Keratinocyte (primary cell): ENCODE measurements around the gene SARS2. TPM values are rescaled to one million over a fixed set of nuclear protein-coding genes. Genes with fewer than 3 reads are reported as not detected.

Experiments
- DNase-seq: peaks from one replicate; pipeline ENCODE4 v3.0.0-alpha.2; 2011; ENCODE audit warnings: low read depth, missing footprints, low spot score
- FAIRE-seq: peaks from 2 replicates; lab custom pipeline; 2011; peaks lifted over from hg19 to GRCh38; lab: Jason Lieb, UNC
- H2AFZ ChIP-seq: 2 replicates; pipeline ENCODE4 v1.6.0; 2012; ENCODE audit warnings: low read length, control low read depth, inconsistent platforms; ENCODE audit not compliant: control insufficient read depth
- H3K27ac ChIP-seq: 2 replicates; pipeline ENCODE4 v1.5.1; 2011; ENCODE audit warnings: low read length; ENCODE audit not compliant: control insufficient read depth, insufficient read depth
- H3K27me3 ChIP-seq: 3 replicates; pipeline ENCODE4 v1.6.0; 2011; ENCODE audit warnings: low read length; ENCODE audit not compliant: control insufficient read depth, insufficient read depth; ENCODE audit errors: extremely low read depth
- H3K36me3 ChIP-seq, 2 experiments: 2 replicates in 1 of 2; 3 replicates in 1 of 2; pipeline ENCODE4 v1.5.1; 2011; ENCODE audit warnings: low read length in 2 of 2, mild to moderate bottlenecking in 1 of 2; ENCODE audit not compliant: control insufficient read depth in 2 of 2, insufficient read depth in 2 of 2; ENCODE audit errors: extremely low read depth in 1 of 2
- H3K4me1 ChIP-seq: 3 replicates; pipeline ENCODE4 v1.5.1; 2011; ENCODE audit warnings: low read length; ENCODE audit not compliant: control insufficient read depth, insufficient read depth; ENCODE audit errors: extremely low read depth
- H3K4me2 ChIP-seq: 3 replicates; pipeline ENCODE4 v1.6.0; 2011; ENCODE audit warnings: low read depth, low read length; ENCODE audit not compliant: control insufficient read depth, insufficient read depth; ENCODE audit errors: extremely low read depth
- H3K4me3 ChIP-seq, 3 experiments: fragments of 200-600 bp in 1 of 3; sonication (generic) in 1 of 3; 2 replicates in 2 of 3; 3 replicates in 1 of 3; pipeline ENCODE4 v1.5.1; 2011 to 2016; ENCODE audit warnings: low read length in 3 of 3, mild to moderate bottlenecking in 3 of 3, control low read depth in 2 of 3, inconsistent platforms in 1 of 3, low read depth in 1 of 3, mixed read lengths in 1 of 3, mixed run types in 1 of 3, moderate library complexity in 1 of 3; ENCODE audit not compliant: control insufficient read depth in 2 of 3, insufficient read depth in 2 of 3; ENCODE audit errors: extremely low read depth in 1 of 3
- H3K79me2 ChIP-seq: 2 replicates; pipeline ENCODE4 v1.6.0; 2012; ENCODE audit warnings: low read length; ENCODE audit not compliant: control insufficient read depth, insufficient read depth
- H3K9ac ChIP-seq: 3 replicates; pipeline ENCODE4 v1.6.0; 2011; ENCODE audit warnings: low read length; ENCODE audit not compliant: control insufficient read depth, insufficient read depth; ENCODE audit errors: extremely low read depth
- H3K9me1 ChIP-seq: 3 replicates; pipeline ENCODE4 v1.6.0; 2011; ENCODE audit warnings: low read length; ENCODE audit not compliant: control insufficient read depth, insufficient read depth; ENCODE audit errors: extremely low read depth
- H3K9me3 ChIP-seq: 2 replicates; pipeline ENCODE4 v1.5.1; 2012; ENCODE audit warnings: low read depth, low read length; ENCODE audit not compliant: control insufficient read depth
- H4K20me1 ChIP-seq: 3 replicates; pipeline ENCODE4 v1.6.0; 2011; ENCODE audit warnings: low read length; ENCODE audit not compliant: control insufficient read depth, insufficient read depth; ENCODE audit errors: extremely low read depth
- EZH2 ChIP-seq: IDR thresholded peaks from one replicate; pipeline ENCODE4 v1.6.1; 2012; ENCODE audit warnings: inconsistent platforms, mild to moderate bottlenecking, low read length, moderate library complexity
- dilution Hi-C: fragments of 300-500 bp; cut with MboI; formaldehyde crosslinking; loops from one replicate; pipeline ENCODE4 v1.7.0; 2020; ENCODE audit warnings: low sequenced_read_pairs; ENCODE audit not compliant: extremely low pct_ligation_motif_present
- polyA plus RNA-seq, 5 experiments: library from polyadenylated mRNA; depleted of rRNA in 3 of 5; stranded (reverse) in 3 of 5; stranded (forward) in 1 of 5; unstranded in 1 of 5; fragments of >200 nt; gene quantifications; 1 replicate in 1 of 5; 2 replicates in 3 of 5; 3 replicates in 1 of 5; pipeline versions ENCODE4 v1.2.1 to v1.2.3, GENCODE V29; 2011 to 2012; ENCODE audit warnings: missing spikeins in 2 of 5, low read depth in 1 of 5, low replicate concordance in 1 of 5
- TF ChIP-seq, protein P1 (sequence below), 3 experiments: IDR thresholded peaks in 1 of 3; conservative IDR thresholded peaks in 1 of 3; optimal IDR thresholded peaks in 1 of 3; 2 replicates in 2 of 3; 3 replicates in 1 of 3; pipeline versions ENCODE3 to v1.5.1; 2011; ENCODE audit warnings: low read length in 3 of 3, mild to moderate bottlenecking in 3 of 3, moderate library complexity in 2 of 3, control low read depth in 1 of 3, inconsistent platforms in 1 of 3; ENCODE audit not compliant: insufficient read depth in 2 of 3; ENCODE audit errors: extremely low read depth in 1 of 3

The SARS2 gene
- polyA plus RNA-seq, 1 donor (not counting 4 experiments of a cell fraction or from before 2014, with no cell fraction given), result 13.9 TPM

DNA sequence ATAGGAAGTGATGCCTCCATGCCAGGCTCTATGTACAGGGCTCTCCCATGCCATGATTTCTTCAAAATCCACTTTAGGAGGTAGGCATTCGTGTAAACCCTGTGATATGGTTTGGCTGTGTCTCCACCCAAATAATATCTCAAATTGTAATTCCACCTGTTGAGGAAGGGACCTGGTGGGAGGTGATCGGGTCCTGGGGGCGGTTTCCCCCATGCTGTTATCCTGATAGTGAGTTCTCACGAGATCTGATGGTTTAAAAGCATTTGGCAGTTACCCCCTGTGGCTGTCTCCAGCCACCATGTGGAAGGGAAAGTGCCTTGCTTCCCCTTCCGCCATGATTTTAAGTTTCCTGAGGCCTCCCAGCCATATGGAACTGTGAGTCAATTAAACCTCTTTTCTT lies 8.1 kb downstream of the SARS2 start:
- Histone ChIP-seq H3K9me3 (no peaks in the 10 kb centered on the region), H3K9ac (no peak overlapping the region), H3K4me2 (no peak overlapping the region), H4K20me1 (no peaks in the 10 kb centered on the region), H3K4me1 (no peaks in the 10 kb centered on the region), H3K36me3 (peaks cover 15 to 21% of the 10 kb centered on the region in 2 experiments), H3K27me3 (no peaks in the 10 kb centered on the region), H3K4me3 (no peak overlapping the region), H3K9me1 (no peaks in the 10 kb centered on the region), H3K79me2 (no peaks in the 10 kb centered on the region), H2AFZ (no peak overlapping the region), H3K27ac (no peak overlapping the region)
- dilution Hi-C loops, result no loop called here
- FAIRE-seq (no peak), DNase-seq (no peak)
- no peak for TF ChIP-seq EZH2
- TF ChIP-seq, protein P1, sequence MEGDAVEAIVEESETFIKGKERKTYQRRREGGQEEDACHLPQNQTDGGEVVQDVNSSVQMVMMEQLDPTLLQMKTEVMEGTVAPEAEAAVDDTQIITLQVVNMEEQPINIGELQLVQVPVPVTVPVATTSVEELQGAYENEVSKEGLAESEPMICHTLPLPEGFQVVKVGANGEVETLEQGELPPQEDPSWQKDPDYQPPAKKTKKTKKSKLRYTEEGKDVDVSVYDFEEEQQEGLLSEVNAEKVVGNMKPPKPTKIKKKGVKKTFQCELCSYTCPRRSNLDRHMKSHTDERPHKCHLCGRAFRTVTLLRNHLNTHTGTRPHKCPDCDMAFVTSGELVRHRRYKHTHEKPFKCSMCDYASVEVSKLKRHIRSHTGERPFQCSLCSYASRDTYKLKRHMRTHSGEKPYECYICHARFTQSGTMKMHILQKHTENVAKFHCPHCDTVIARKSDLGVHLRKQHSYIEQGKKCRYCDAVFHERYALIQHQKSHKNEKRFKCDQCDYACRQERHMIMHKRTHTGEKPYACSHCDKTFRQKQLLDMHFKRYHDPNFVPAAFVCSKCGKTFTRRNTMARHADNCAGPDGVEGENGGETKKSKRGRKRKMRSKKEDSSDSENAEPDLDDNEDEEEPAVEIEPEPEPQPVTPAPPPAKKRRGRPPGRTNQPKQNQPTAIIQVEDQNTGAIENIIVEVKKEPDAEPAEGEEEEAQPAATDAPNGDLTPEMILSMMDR (optimal IDR thresholded peaks at IDR 0.05 in 1 of 3, IDR thresholded peaks at IDR 0.05 in 1 of 3, conservative IDR thresholded peaks at IDR 0.05 in 1 of 3; ENCODE audit: extremely low read depth in 1 of 3, insufficient read depth in 2 of 3, low read length in 3 of 3), result no peak

DNA sequence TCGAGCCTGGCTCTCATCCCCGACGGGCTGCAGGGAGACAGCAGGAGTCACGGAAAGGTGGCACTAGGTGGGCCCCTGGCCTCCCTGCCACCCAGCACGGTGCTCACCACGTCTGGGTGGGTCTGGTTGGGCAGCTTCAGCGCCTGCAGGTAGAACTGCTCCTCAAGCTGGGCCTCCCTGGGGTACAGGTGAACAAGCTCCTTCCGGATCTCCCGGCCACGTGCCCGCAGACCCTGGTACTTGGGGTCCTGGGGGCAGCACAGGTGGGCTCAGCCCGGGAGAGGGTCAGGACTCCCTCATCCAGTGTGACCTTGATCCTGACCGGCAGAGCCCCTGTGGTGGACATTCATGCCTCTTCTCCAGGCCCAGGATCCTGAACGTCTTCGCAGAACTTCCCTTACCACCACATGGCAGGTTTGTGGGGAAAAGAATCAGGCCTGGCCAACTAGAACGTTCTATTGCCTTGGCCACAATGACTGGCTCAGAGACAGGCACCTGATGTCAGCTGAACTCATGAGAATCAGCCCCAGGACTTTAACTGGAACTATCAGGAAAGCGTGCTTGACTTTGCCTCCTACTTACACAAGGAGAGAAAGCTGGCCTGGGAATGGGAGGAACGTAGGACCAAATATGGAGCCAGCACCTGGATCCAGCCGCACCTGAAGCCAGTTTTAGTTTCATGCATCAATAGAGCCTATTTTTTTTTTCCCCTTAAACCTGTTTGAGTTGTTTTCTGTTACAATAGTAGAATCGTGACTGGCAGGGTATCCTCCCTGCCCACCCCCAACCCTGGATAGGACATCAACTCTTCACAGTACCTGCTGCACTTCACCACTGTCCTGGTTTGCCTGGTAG lies 8.9 kb downstream of the SARS2 start:
- Histone ChIP-seq H2AFZ (no peak overlapping the region), H3K79me2 (no peaks in the 10 kb centered on the region), H3K4me2 (no peak overlapping the region), H3K27me3 (no peaks in the 10 kb centered on the region), H3K4me1 (no peaks in the 10 kb centered on the region), H4K20me1 (no peaks in the 10 kb centered on the region), H3K9me3 (no peaks in the 10 kb centered on the region), H3K27ac (no peak overlapping the region), H3K36me3 (peaks cover 15 to 21% of the 10 kb centered on the region in 2 experiments), H3K9ac (no peak overlapping the region), H3K4me3 (no peak overlapping the region), H3K9me1 (no peaks in the 10 kb centered on the region)
- TF ChIP-seq, protein P1 (optimal IDR thresholded peaks at IDR 0.05 in 1 of 3, IDR thresholded peaks at IDR 0.05 in 1 of 3, conservative IDR thresholded peaks at IDR 0.05 in 1 of 3; ENCODE audit: extremely low read depth in 1 of 3, insufficient read depth in 2 of 3, low read length in 3 of 3), result no peak
- TF ChIP-seq EZH2, result no peak
- dilution Hi-C loops, result no loop called here
- FAIRE-seq, result no peak
- DNase-seq, result no peak
